HL-60 (cell line): ENCODE measurements around the gene MACROD2.

Experiments used
- CTCF ChIP-seq: IDR thresholded peaks from one replicate; pipeline ENCODE4 v1.5.1; 2011; ENCODE audit warnings: low read length, control low read depth, inconsistent platforms; ENCODE audit not compliant: insufficient read depth
- GABPA ChIP-seq: IDR thresholded peaks from 2 replicates; pipeline ENCODE4 v1.6.1; 2012; ENCODE audit warnings: low read depth
- POLR2AphosphoS5 ChIP-seq: IDR thresholded peaks from 2 replicates; pipeline ENCODE4 v1.6.1; 2012; ENCODE audit warnings: low read depth
- SPI1 ChIP-seq: IDR thresholded peaks from 2 replicates; pipeline ENCODE4 v1.6.1; 2012; ENCODE audit warnings: low read depth, mild to moderate bottlenecking, borderline replicate concordance
- TF ChIP-seq, protein P1 (sequence below): IDR thresholded peaks from 2 replicates; pipeline ENCODE4 v1.6.1; 2012; ENCODE audit warnings: low read depth; ENCODE audit not compliant: insufficient replicate concordance

GRCh38 chr20:15099130-15099529, 1103.8 kb downstream of the MACROD2 start:
- TF ChIP-seq CTCF (no peak), SPI1 (no peak), POLR2AphosphoS5 (no peak), GABPA (no peak)
- TF ChIP-seq, protein P1, sequence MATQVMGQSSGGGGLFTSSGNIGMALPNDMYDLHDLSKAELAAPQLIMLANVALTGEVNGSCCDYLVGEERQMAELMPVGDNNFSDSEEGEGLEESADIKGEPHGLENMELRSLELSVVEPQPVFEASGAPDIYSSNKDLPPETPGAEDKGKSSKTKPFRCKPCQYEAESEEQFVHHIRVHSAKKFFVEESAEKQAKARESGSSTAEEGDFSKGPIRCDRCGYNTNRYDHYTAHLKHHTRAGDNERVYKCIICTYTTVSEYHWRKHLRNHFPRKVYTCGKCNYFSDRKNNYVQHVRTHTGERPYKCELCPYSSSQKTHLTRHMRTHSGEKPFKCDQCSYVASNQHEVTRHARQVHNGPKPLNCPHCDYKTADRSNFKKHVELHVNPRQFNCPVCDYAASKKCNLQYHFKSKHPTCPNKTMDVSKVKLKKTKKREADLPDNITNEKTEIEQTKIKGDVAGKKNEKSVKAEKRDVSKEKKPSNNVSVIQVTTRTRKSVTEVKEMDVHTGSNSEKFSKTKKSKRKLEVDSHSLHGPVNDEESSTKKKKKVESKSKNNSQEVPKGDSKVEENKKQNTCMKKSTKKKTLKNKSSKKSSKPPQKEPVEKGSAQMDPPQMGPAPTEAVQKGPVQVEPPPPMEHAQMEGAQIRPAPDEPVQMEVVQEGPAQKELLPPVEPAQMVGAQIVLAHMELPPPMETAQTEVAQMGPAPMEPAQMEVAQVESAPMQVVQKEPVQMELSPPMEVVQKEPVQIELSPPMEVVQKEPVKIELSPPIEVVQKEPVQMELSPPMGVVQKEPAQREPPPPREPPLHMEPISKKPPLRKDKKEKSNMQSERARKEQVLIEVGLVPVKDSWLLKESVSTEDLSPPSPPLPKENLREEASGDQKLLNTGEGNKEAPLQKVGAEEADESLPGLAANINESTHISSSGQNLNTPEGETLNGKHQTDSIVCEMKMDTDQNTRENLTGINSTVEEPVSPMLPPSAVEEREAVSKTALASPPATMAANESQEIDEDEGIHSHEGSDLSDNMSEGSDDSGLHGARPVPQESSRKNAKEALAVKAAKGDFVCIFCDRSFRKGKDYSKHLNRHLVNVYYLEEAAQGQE: no peak
